ENCODE results near the gene C9orf50. TPM values are rescaled to one million over a fixed set of nuclear protein-coding genes. Genes with fewer than 3 reads are reported as not detected.

C9orf50 gene
- total RNA-seq, 1 donor from 2014 or later = not detected

DNA sequence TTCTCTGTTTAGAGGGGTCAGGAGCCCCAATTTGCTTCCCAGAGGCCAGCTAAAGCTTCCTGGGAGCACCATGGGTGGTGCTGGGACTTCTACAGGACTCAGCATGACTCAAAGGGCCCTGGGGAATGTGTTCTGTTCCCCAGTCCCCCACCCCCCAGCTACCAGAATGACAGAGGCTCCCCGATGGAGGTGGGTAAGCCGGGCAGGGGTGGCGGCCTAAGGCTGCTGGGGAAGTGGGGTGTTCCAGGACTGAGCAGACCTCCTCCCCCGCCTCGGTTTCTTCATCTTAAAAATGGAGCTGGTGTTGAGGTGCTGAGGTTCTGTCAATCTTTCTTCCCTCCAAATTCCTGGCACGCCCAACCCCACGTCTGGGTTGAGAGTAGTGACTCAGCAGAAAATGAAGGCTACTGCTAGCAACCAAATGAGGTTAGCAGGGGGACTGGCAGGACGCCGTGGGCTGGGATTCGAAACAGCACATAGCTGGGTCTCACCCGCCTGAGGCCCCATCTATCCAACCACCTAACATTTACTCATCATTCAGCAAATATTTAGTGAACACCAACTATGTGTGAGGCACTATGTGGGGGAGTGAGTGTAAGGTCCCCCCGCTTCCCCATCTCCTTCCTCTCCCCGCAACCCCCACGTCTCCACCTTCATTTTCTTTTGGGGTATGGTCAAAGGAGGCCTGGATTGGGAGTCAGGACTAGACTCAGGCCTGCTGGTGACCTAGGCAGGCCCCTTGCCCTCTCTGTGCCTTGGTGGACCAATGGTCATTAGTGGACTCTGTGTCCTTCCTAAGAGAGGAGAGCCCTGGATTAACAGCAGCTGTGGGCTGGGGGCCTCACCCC, 50.2 kb downstream of the C9orf50 start:
- peaks cover under 1% of the 10 kb centered on the region for H3K36me3 Mint-ChIP-seq (ENCODE audit: unreplicated experiment)
- TF ChIP-seq, protein P1, sequence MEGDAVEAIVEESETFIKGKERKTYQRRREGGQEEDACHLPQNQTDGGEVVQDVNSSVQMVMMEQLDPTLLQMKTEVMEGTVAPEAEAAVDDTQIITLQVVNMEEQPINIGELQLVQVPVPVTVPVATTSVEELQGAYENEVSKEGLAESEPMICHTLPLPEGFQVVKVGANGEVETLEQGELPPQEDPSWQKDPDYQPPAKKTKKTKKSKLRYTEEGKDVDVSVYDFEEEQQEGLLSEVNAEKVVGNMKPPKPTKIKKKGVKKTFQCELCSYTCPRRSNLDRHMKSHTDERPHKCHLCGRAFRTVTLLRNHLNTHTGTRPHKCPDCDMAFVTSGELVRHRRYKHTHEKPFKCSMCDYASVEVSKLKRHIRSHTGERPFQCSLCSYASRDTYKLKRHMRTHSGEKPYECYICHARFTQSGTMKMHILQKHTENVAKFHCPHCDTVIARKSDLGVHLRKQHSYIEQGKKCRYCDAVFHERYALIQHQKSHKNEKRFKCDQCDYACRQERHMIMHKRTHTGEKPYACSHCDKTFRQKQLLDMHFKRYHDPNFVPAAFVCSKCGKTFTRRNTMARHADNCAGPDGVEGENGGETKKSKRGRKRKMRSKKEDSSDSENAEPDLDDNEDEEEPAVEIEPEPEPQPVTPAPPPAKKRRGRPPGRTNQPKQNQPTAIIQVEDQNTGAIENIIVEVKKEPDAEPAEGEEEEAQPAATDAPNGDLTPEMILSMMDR (IDR thresholded peaks at IDR 0.05) = no peak
- H3K9me3 Mint-ChIP-seq (ENCODE audit: unreplicated experiment) = peaks cover 6% of the 10 kb centered on the region
- DNase-seq (ENCODE audit: extremely low spot score, unreplicated experiment) = no peak
- H3K27me3 Mint-ChIP-seq (ENCODE audit: unreplicated experiment) = no peaks in the 10 kb centered on the region
- H3K27ac Mint-ChIP-seq (ENCODE audit: unreplicated experiment) = peak overlapping the region; percentile 97
- peaks cover 37% of the 10 kb centered on the region for H3K4me1 Mint-ChIP-seq (ENCODE audit: unreplicated experiment)
- no peak overlapping the region for H3K4me3 Mint-ChIP-seq (ENCODE audit: unreplicated experiment)

DNA sequence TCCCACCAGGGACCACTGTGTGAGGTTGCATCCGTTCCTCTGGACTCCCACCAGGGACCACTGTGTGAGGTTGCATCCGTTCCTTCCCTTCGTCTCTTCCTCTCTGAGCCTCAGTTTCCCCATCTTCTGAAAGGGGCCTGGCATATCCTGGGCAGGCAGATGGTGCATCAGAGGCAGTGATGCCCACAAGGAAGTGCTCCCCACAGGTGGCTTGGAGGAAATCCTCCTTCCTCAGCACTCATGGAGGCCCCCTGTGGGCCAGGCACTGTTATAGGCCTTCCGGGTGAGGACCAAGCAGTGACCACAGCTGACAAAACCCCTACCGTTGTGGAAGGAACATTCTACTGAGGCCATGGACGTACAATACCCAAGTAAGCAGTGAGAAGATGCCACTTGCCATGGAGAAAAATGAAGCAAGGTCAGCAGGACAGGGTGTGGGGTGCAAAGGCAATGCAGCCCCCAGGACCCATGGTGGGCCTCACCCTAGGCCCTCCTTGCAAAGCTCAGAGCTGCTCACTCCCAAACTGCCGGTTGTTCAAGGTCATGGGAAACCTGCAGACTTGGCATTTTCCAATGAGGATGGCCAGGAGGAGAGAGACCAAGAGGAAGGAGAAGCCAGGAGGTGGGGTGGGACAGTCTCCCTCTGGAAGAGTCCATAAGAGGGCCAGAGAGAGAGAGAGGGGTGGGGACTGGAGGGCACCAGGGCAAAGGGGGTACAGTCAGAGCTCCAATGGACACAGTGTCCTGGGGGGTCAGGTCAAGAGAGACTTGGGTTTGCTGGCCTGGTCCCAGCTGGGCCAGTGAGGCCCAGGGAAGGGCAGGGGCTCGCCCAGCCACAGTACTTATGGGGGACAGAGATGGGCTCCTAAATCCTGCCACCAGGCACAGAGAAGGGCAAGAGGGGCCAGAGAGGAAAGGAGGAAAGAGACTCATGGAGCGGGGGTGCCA, 51.1 kb downstream of the C9orf50 start:
- Mint-ChIP-seq H3K27me3 (ENCODE audit: unreplicated experiment) (no peaks in the 10 kb centered on the region), H3K36me3 (ENCODE audit: unreplicated experiment) (peaks cover 2% of the 10 kb centered on the region), H3K4me1 (ENCODE audit: unreplicated experiment) (peaks cover 36% of the 10 kb centered on the region), H3K4me3 (ENCODE audit: unreplicated experiment) (peak overlapping the region; percentile 60), H3K9me3 (ENCODE audit: unreplicated experiment) (peaks cover 6% of the 10 kb centered on the region), H3K27ac (ENCODE audit: unreplicated experiment) (peak overlapping the region; percentile 97)
- no peak for DNase-seq (ENCODE audit: extremely low spot score, unreplicated experiment)
- TF ChIP-seq, protein P1 (IDR thresholded peaks at IDR 0.05) = peak; percentile 41

DNA sequence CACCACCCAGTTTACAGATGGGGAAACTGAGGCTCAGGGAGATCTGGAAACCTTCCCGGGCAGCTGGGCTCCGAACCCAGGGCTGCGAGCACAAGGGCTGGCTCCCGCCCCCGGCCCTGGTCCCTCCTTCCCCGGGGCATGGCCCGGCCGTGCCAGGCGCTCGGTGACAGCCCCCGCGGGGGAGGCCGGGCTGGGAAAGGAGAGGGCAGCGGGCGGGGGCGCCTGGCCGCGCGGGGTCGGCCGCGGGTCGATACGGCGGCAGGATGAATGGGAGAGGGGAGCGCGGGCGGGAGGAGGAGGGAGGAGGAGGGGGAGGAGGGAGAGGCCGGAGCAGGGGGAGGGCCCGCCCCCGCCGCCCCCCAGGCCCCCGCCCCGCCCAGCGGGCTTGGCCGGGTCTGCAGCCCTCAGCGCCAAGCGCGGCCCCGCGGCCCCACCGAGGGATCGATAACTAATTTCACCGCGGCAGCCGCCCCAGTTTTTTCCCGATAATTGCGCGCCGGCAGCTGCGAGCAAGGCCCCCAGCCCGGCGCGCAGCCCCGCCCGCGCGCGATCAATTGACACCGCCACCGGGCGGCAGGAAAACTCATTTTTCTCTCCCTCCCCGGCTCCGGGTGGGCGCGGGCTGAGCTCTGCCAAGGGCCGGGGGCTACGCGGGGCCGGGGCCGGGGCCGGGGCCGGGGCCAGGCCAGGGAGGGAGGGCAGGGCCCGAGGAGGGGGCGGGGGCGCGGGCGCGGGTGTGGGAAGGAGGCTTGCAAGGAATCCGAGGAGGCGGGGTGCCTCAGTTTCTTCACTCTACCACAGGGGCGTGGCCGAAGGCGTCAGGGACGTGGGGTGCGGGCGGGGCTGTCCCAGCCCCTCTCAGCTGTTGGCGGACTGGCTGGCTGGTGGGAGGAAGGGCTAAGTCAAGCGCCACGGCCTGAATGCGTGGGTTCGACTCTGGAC, 52.1 kb downstream of the C9orf50 start:
- peaks cover 2% of the 10 kb centered on the region for H3K36me3 Mint-ChIP-seq (ENCODE audit: unreplicated experiment)
- H3K4me1 Mint-ChIP-seq (ENCODE audit: unreplicated experiment) = peaks cover 35% of the 10 kb centered on the region
- H3K27me3 Mint-ChIP-seq (ENCODE audit: unreplicated experiment) = no peaks in the 10 kb centered on the region
- H3K27ac Mint-ChIP-seq (ENCODE audit: unreplicated experiment) = peak overlapping the region; percentile 97
- TF ChIP-seq, protein P1 (IDR thresholded peaks at IDR 0.05) = peak; percentile 13
- peak overlapping the region; percentile 76 for H3K4me3 Mint-ChIP-seq (ENCODE audit: unreplicated experiment)
- DNase-seq (ENCODE audit: extremely low spot score, unreplicated experiment) = no peak
- peaks cover 3% of the 10 kb centered on the region for H3K9me3 Mint-ChIP-seq (ENCODE audit: unreplicated experiment)

DNA sequence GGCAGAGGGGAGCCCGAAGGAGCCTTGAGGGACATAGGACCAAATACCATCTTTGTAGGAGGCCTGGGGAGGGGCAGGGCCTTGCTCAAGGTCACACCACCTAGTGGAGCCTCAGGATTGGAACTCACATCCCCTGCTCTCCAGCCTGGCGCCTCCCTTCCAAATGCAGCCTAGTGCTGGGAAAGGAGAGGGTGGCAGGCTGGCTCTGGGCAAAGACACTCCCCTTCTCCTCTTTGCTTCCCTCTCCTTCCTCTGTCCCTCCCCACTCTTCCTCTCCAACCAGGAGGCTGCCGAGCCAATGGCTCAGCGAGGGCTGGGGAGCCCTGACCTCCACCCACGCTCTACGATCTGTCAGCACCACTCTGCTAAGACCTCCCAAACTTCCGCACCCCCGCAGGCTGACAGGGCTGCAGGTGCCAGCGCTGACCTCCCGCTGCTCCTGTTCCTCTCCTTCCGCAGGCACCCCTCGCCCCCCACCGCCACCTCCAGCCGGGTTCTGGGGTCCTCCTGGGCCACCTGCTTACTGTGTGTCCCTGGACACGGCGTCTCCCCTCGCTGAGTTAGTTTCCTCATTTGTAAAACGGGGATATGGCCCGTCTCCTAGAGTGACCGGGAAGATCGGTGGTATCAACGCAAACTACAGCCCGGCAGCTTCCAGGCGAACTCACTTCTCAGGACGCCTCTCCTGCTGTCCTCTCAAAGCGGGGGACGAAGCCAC, 52.9 kb downstream of the C9orf50 start:
- Mint-ChIP-seq H3K36me3 (ENCODE audit: unreplicated experiment) (peaks cover 2% of the 10 kb centered on the region), H3K27ac (ENCODE audit: unreplicated experiment) (peak overlapping the region; percentile 83), H3K4me1 (ENCODE audit: unreplicated experiment) (peaks cover 35% of the 10 kb centered on the region), H3K27me3 (ENCODE audit: unreplicated experiment) (no peaks in the 10 kb centered on the region), H3K4me3 (ENCODE audit: unreplicated experiment) (peak overlapping the region; percentile 76), H3K9me3 (ENCODE audit: unreplicated experiment) (no peaks in the 10 kb centered on the region)
- no peak for DNase-seq (ENCODE audit: extremely low spot score, unreplicated experiment)
- TF ChIP-seq, protein P1 (IDR thresholded peaks at IDR 0.05) = peak; percentile 20
